GM23248 (cell line): ENCODE data around the gene FSTL4.

Source experiments
- EZH2 ChIP-seq: fragments of 200-600 bp; sonication (generic); IDR thresholded peaks from 2 replicates; pipeline ENCODE4 v1.6.1; 2018; ENCODE audit warnings: antibody characterized with exemption, mild to moderate bottlenecking; ENCODE audit not compliant: insufficient read depth, poor library complexity, severe bottlenecking
- EZH2phosphoT487 ChIP-seq: fragments of 200-600 bp; sonication (generic); IDR thresholded peaks from 2 replicates; pipeline ENCODE4 v1.6.1; 2018; ENCODE audit warnings: antibody characterized with exemption, moderate library complexity, mild to moderate bottlenecking, low read depth; ENCODE audit not compliant: insufficient read depth

DNA sequence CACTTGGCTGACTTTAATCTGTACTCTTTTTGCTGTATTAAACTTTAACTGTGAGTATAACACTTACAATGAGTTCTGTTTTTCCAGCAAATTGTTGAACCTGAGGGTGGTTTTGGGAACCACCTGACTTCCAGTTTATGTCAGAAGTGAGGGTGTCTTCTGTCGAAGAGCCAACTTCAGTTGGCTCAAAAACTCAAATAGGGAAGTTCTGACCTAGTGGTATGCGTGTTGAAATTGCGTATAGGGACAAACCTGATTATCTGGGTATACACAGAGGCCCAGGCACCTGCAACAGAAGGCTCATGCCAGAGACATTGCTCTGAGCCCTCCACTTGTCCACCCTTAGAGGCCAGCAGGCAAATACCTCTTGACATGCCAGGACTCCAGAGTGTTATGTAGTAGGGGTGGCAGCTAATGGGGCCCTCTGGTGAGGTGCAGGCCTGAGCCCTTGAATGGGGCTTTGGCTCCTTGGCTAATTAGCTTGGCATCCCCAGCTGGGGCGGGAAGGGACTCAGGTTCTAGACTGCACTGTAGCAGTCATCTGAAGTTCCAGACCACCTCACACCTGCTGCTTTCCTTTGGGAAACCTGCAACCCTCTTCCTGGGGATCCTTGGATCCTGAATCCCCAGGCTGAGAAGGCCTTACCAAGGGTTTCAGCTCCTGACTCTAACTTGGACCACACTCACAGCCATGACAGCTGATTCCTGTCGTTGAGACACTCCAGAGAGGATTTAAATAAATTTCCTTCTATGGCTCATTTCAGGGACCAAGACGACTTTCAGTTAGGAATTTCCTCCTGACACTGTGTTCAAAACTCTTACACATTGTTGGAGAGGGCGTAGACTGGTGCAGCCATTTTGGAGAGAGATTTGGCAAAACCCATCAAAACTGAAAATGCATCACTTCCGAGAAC is 370.9 kb downstream of the FSTL4 start:
- no peak for TF ChIP-seq EZH2
- no peak for TF ChIP-seq EZH2phosphoT487
